GM23338 (cell line): ENCODE results near the gene EXOSC3. TPM values are rescaled to one million over a fixed set of nuclear protein-coding genes. Genes with fewer than 3 reads are reported as not detected.

ENCODE experiments used
- ATAC-seq: fragments of 200-7000 bp; cut with Tn5 transposase; 3 replicates; pipeline ENCODE4 v1.9.1; 2020
- DNase-seq: peaks from one replicate; pipeline ENCODE4 v3.0.0-alpha.2; 2015; ENCODE audit warnings: low spot score
- H2AFZ ChIP-seq: fragments of 200-600 bp; sonication (generic); 2 replicates; pipeline ENCODE4 v1.8.0; 2016; ENCODE audit warnings: antibody characterized with exemption, mild to moderate bottlenecking, moderate library complexity
- H3F3A ChIP-seq: fragments of 200-600 bp; sonication (generic); replicated peaks from 2 replicates; pipeline ENCODE4 v1.8.0; 2017; ENCODE audit warnings: antibody characterized with exemption, mixed run types, low read depth
- H3K27ac ChIP-seq: fragments of 200-600 bp; sonication (generic); 2 replicates; pipeline ENCODE4 v1.6.1; 2016; ENCODE audit warnings: low read depth
- H3K27me3 ChIP-seq: fragments of 200-600 bp; sonication (generic); 2 replicates; pipeline ENCODE4 v1.8.0; 2016; ENCODE audit warnings: mild to moderate bottlenecking, mixed run types, moderate library complexity; ENCODE audit not compliant: insufficient read depth
- H3K36me3 ChIP-seq: fragments of 200-600 bp; sonication (generic); 2 replicates; pipeline ENCODE4 v1.8.0; 2016; ENCODE audit warnings: mild to moderate bottlenecking; ENCODE audit not compliant: insufficient read depth
- H3K4me1 ChIP-seq: fragments of 200-600 bp; sonication (generic); 2 replicates; pipeline ENCODE4 v1.8.0; 2016; ENCODE audit warnings: mild to moderate bottlenecking, moderate library complexity; ENCODE audit not compliant: insufficient read depth
- H3K4me2 ChIP-seq: fragments of 200-600 bp; sonication (generic); 2 replicates; pipeline ENCODE4 v1.7.1; 2017; ENCODE audit warnings: mixed run types
- H3K4me3 ChIP-seq: fragments of 200-600 bp; sonication (generic); 2 replicates; pipeline ENCODE4 v1.6.1; 2016; ENCODE audit warnings: mixed run types
- H3K79me2 ChIP-seq: fragments of 200-600 bp; sonication (generic); replicated peaks from 2 replicates; pipeline ENCODE4 v1.8.0; 2017; ENCODE audit warnings: mild to moderate bottlenecking; ENCODE audit not compliant: insufficient read depth
- H3K9me2 ChIP-seq: fragments of 200-600 bp; sonication (generic); 2 replicates; pipeline ENCODE4 v1.8.0; 2017; ENCODE audit not compliant: insufficient read depth
- H4K20me1 ChIP-seq: fragments of 200-600 bp; sonication (generic); replicated peaks from 2 replicates; pipeline ENCODE4 v1.8.0; 2017; ENCODE audit warnings: mild to moderate bottlenecking; ENCODE audit not compliant: insufficient read depth
- H3K27ac Mint-ChIP-seq: 2 replicates; pipeline ENCODE4 v1.8.0; 2020; ENCODE audit warnings: inconsistent platforms, mild to moderate bottlenecking, moderate library complexity, mixed read lengths
- H3K27me3 Mint-ChIP-seq: 3 replicates; pipeline ENCODE4 v1.8.0; 2022; ENCODE audit warnings: low read depth, mild to moderate bottlenecking, moderate library complexity, mixed read lengths, inconsistent platforms; ENCODE audit not compliant: insufficient read depth, poor library complexity
- H3K36me3 Mint-ChIP-seq: 3 replicates; pipeline ENCODE4 v1.8.0; 2021; ENCODE audit warnings: low read depth, mild to moderate bottlenecking, inconsistent platforms, moderate library complexity, mixed read lengths
- H3K4me1 Mint-ChIP-seq: 3 replicates; pipeline ENCODE4 v1.8.0; 2020; ENCODE audit warnings: mild to moderate bottlenecking, inconsistent platforms, mixed read lengths
- H3K4me3 Mint-ChIP-seq: 3 replicates; pipeline ENCODE4 v1.8.0; 2021; ENCODE audit warnings: moderate library complexity, mild to moderate bottlenecking, inconsistent platforms, mixed read lengths
- H3K9me3 Mint-ChIP-seq: 3 replicates; pipeline ENCODE4 v1.8.0; 2020; ENCODE audit warnings: moderate library complexity, mild to moderate bottlenecking, inconsistent platforms, mixed read lengths
- CREB1 ChIP-seq: fragments of 250-450 bp; sonication (Bioruptor Pico); IDR thresholded peaks from 2 replicates; pipeline ENCODE4 v1.5.0; 2020; ENCODE audit warnings: low read depth, mild to moderate bottlenecking, moderate library complexity
- EZH2 ChIP-seq: fragments of 200-600 bp; sonication (generic); IDR thresholded peaks from one replicate; pipeline ENCODE4 v1.8.0; 2017; ENCODE audit warnings: antibody characterized with exemption, mild to moderate bottlenecking, low read depth; ENCODE audit not compliant: unreplicated experiment
- EZH2phosphoT487 ChIP-seq: fragments of 200-600 bp; sonication (generic); IDR thresholded peaks from one replicate; pipeline ENCODE4 v1.8.1; 2018; ENCODE audit warnings: antibody characterized with exemption; ENCODE audit not compliant: unreplicated experiment
- JUNB ChIP-seq: IDR thresholded peaks from one replicate; pipeline ENCODE4 v1.6.1; 2016; ENCODE audit warnings: antibody characterized with exemption; ENCODE audit not compliant: unreplicated experiment
- NANOG ChIP-seq: IDR thresholded peaks from 2 replicates; pipeline ENCODE4 v1.6.1; 2016; ENCODE audit warnings: antibody characterized with exemption, borderline replicate concordance
- REST ChIP-seq: IDR thresholded peaks from one replicate; pipeline ENCODE4 v1.6.1; 2018; ENCODE audit warnings: antibody characterized with exemption; ENCODE audit not compliant: unreplicated experiment
- STAT1 ChIP-seq: IDR thresholded peaks from one replicate; pipeline ENCODE4 v1.6.1; 2016; ENCODE audit warnings: antibody characterized with exemption; ENCODE audit not compliant: unreplicated experiment
- ZNF114 ChIP-seq: fragments of 250-450 bp; sonication (Bioruptor Pico); IDR thresholded peaks from 2 replicates; pipeline ENCODE4 v1.5.0; 2020; ENCODE audit warnings: mild to moderate bottlenecking, moderate library complexity
- ZNF462 ChIP-seq: fragments of 250-450 bp; sonication (Bioruptor Pico); IDR thresholded peaks from 2 replicates; pipeline ENCODE4 v1.5.0; 2020; ENCODE audit warnings: mild to moderate bottlenecking, moderate library complexity
- polyA plus RNA-seq: library from polyadenylated mRNA; unstranded; fragments of >200 nt; fragmentation: Nextera tagmentation; extraction: Ambion mirVana; gene quantifications from 2 replicates; pipeline ENCODE4 v1.2.1, GENCODE V29; 2016
- total RNA-seq: library from RNA; depleted of rRNA; stranded (reverse); fragments of >200 nt; shearing (Covaris generic); gene quantifications from 2 replicates; pipeline ENCODE4 v1.2.3, GENCODE V29; 2014
- TF ChIP-seq, protein P1 (sequence below): IDR thresholded peaks from 2 replicates; pipeline ENCODE4 v1.6.1; 2016; ENCODE audit warnings: antibody characterized with exemption
- TF ChIP-seq, protein P2 (sequence below), 2 experiments: fragments of 200-600 bp in 1 of 2; sonication (generic) in 1 of 2; conservative IDR thresholded peaks; 2 replicates each; pipeline versions ENCODE4 v1.5.1 to v1.6.1; 2016 to 2017; ENCODE audit warnings: antibody characterized with exemption in 2 of 2, low read depth in 2 of 2, mild to moderate bottlenecking in 2 of 2, moderate library complexity in 1 of 2

Gene EXOSC3
- total and polyA plus RNA-seq, 2 experiments from 2014 or later = 62.3 to 149 TPM

GRCh38 chr9:37740631-37741328 is 44.1 kb downstream of the EXOSC3 start (continued):
- TF ChIP-seq ZNF462 (CRISPR knock-in tag) = no peak
- no peak for TF ChIP-seq STAT1
- TF ChIP-seq CREB1 (CRISPR knock-in tag) = no peak

DNA sequence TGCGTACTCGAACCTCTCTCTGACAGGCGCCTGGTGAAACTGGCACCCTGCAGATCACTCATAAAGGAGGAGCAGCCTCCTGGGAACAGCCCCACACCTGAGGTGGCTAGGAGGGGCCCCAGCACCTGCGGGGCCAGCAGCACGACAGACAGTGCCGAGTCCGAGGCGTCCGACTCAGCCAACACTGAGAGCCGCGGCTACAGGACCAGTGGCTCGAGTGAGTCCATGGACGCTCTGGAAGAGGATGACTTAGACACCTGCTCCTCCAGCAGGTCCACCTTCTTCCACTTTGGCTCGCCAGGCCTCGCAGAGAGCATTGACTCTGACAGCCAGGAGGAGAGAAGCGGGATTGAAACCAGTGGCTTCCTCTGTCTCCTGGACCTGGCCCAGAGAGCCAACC is 44.7 kb downstream of the EXOSC3 start:
- no peak overlapping the region for H3K4me3 Mint-ChIP-seq
- H3K36me3 Mint-ChIP-seq = no peaks in the 10 kb centered on the region
- H3K4me1 Mint-ChIP-seq = peaks cover 4% of the 10 kb centered on the region; the same call in 1 of the 3 replicates
- Histone ChIP-seq H3K27ac (no peak overlapping the region), H3K4me2 (no peak overlapping the region), H4K20me1 (no peaks in the 10 kb centered on the region), H3K27me3 (no peaks in the 10 kb centered on the region), H2AFZ (no peak overlapping the region), H3F3A (no peaks in the 10 kb centered on the region), H3K9me2 (no peaks in the 10 kb centered on the region), H3K4me3 (no peak overlapping the region), H3K79me2 (no peaks in the 10 kb centered on the region), H3K36me3 (no peaks in the 10 kb centered on the region), H3K4me1 (no peaks in the 10 kb centered on the region)
- H3K27ac Mint-ChIP-seq = no peak overlapping the region
- ATAC-seq = no peak
- H3K9me3 Mint-ChIP-seq = no peaks in the 10 kb centered on the region
- no peaks in the 10 kb centered on the region for H3K27me3 Mint-ChIP-seq
- DNase-seq = no peak
- TF ChIP-seq EZH2 (no peak), JUNB (no peak), CREB1 (CRISPR knock-in tag) (no peak), REST (no peak), ZNF114 (CRISPR knock-in tag) (no peak), NANOG (no peak), EZH2phosphoT487 (no peak)
- TF ChIP-seq, protein P1, sequence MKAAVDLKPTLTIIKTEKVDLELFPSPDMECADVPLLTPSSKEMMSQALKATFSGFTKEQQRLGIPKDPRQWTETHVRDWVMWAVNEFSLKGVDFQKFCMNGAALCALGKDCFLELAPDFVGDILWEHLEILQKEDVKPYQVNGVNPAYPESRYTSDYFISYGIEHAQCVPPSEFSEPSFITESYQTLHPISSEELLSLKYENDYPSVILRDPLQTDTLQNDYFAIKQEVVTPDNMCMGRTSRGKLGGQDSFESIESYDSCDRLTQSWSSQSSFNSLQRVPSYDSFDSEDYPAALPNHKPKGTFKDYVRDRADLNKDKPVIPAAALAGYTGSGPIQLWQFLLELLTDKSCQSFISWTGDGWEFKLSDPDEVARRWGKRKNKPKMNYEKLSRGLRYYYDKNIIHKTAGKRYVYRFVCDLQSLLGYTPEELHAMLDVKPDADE = no peak
- TF ChIP-seq, protein P2, sequence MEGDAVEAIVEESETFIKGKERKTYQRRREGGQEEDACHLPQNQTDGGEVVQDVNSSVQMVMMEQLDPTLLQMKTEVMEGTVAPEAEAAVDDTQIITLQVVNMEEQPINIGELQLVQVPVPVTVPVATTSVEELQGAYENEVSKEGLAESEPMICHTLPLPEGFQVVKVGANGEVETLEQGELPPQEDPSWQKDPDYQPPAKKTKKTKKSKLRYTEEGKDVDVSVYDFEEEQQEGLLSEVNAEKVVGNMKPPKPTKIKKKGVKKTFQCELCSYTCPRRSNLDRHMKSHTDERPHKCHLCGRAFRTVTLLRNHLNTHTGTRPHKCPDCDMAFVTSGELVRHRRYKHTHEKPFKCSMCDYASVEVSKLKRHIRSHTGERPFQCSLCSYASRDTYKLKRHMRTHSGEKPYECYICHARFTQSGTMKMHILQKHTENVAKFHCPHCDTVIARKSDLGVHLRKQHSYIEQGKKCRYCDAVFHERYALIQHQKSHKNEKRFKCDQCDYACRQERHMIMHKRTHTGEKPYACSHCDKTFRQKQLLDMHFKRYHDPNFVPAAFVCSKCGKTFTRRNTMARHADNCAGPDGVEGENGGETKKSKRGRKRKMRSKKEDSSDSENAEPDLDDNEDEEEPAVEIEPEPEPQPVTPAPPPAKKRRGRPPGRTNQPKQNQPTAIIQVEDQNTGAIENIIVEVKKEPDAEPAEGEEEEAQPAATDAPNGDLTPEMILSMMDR (conservative IDR thresholded peaks at IDR 0.05; ENCODE audit: low read depth in 2 of 2) = no peak
